ENCODE results near the gene ATXN10.

The ATXN10 gene

GRCh38 chr22:45823336-45823735, 151.7 kb downstream of the ATXN10 start:
- DNase-seq (ENCODE audit: low spot score), result no peak

- no peak for DNase-seq (ENCODE audit: low spot score)
These were observed 154.9 kb downstream of the ATXN10 start for GRCh38 chr22:45826520-45826919.

- DNase-seq (ENCODE audit: low spot score), result no peak
These were observed 157.2 kb downstream of the ATXN10 start for GRCh38 chr22:45828841-45829240.

GRCh38 chr22:45830531-45831245, 159.1 kb downstream of the ATXN10 start:
- no peak for DNase-seq (ENCODE audit: low spot score)

GRCh38 chr22:45831394-45831793, 159.8 kb downstream of the ATXN10 start:
- no peak for DNase-seq (ENCODE audit: low spot score)

- DNase-seq (ENCODE audit: low spot score), result no peak
These were observed 160.5 kb downstream of the ATXN10 start for GRCh38 chr22:45832180-45832579.

GRCh38 chr22:45832959-45833580, 161.4 kb downstream of the ATXN10 start:
- DNase-seq (ENCODE audit: low spot score), result no peak

GRCh38 chr22:45833613-45834012, 162.0 kb downstream of the ATXN10 start:
- DNase-seq (ENCODE audit: low spot score), result no peak

- DNase-seq (ENCODE audit: low spot score), result no peak
These were observed 162.6 kb downstream of the ATXN10 start for GRCh38 chr22:45834241-45834640.

- DNase-seq (ENCODE audit: low spot score), result no peak
These were observed 163.2 kb downstream of the ATXN10 start for GRCh38 chr22:45834795-45835194.

- DNase-seq (ENCODE audit: low spot score), result no peak
These were observed 165.0 kb downstream of the ATXN10 start for GRCh38 chr22:45836418-45837169.

- no peak for DNase-seq (ENCODE audit: low spot score)
These were observed 165.9 kb downstream of the ATXN10 start for GRCh38 chr22:45837508-45837907.

- no peak for DNase-seq (ENCODE audit: low spot score)
These were observed 166.8 kb downstream of the ATXN10 start for GRCh38 chr22:45838305-45838887.

GRCh38 chr22:45840483-45840882, 168.8 kb downstream of the ATXN10 start:
- no peak for DNase-seq (ENCODE audit: low spot score)

GRCh38 chr22:45842291-45842991, 170.8 kb downstream of the ATXN10 start:
- DNase-seq (ENCODE audit: low spot score), result no peak

GRCh38 chr22:45843031-45843430, 171.4 kb downstream of the ATXN10 start:
- no peak for DNase-seq (ENCODE audit: low spot score)

- DNase-seq (ENCODE audit: low spot score), result no peak
These were observed 172.4 kb downstream of the ATXN10 start for GRCh38 chr22:45843986-45844385.

GRCh38 chr22:45845076-45845487, 173.4 kb downstream of the ATXN10 start:
- no peak for DNase-seq (ENCODE audit: low spot score)

- DNase-seq (ENCODE audit: low spot score), result no peak
These were observed 175.3 kb downstream of the ATXN10 start for GRCh38 chr22:45846952-45847351.

GRCh38 chr22:45848904-45849303, 177.3 kb downstream of the ATXN10 start:
- no peak for DNase-seq (ENCODE audit: low spot score)

GRCh38 chr22:45852826-45853225, 181.2 kb downstream of the ATXN10 start:
- DNase-seq (ENCODE audit: low spot score), result no peak

GRCh38 chr22:45855961-45856360, 184.3 kb downstream of the ATXN10 start:
- DNase-seq (ENCODE audit: low spot score), result no peak
